ENCODE results near the gene GRK5.

The GRK5 gene

GRCh38 chr10:119441921-119442757, 234.8 kb downstream of the GRK5 start:
- no peak overlapping the region for H4K8ac ChIP-seq (ENCODE audit: low read depth, low read length)
- no peak overlapping the region for H3K9ac ChIP-seq (ENCODE audit: low read length)
- no CpG with 5 or more reads among the region's 25 CpGs for WGBS (ENCODE audit: extremely low coverage, insufficient coverage, low lambda C conversion rate)
- H2BK120ac ChIP-seq (ENCODE audit: low read depth, low read length) = no peak overlapping the region
- H2BK15ac ChIP-seq (replicated peaks; ENCODE audit: low read depth) = no peak overlapping the region
- no peak overlapping the region for H3K18ac ChIP-seq (ENCODE audit: low read length)
- no peak overlapping the region for H3K23ac ChIP-seq (ENCODE audit: low read length)
- no peak overlapping the region for H3K56ac ChIP-seq (ENCODE audit: low read length)
- H3K4me1 ChIP-seq (ENCODE audit: control insufficient read depth, low read depth, low read length) = no peaks in the 10 kb centered on the region
- H3K4me3 ChIP-seq (ENCODE audit: low read length) = no peak overlapping the region
- no peak overlapping the region for H3K4me2 ChIP-seq (ENCODE audit: low read length)
- no peak overlapping the region for H3K4ac ChIP-seq (ENCODE audit: low read depth, low read length)
- H2AK5ac ChIP-seq (ENCODE audit: low read length) = no peak overlapping the region
- DNase-seq = no peak
- no peaks in the 10 kb centered on the region for H3K36me3 ChIP-seq (ENCODE audit: control insufficient read depth, insufficient read depth, low read length)
- H3K79me2 ChIP-seq (ENCODE audit: control insufficient read depth, insufficient read depth, low read length) = no peaks in the 10 kb centered on the region
- H3K79me1 ChIP-seq (ENCODE audit: low read length) = no peaks in the 10 kb centered on the region
- H2BK5ac ChIP-seq (ENCODE audit: low read length) = no peak overlapping the region
- no peak overlapping the region for H4K5ac ChIP-seq (ENCODE audit: low read length)
- H3K27me3 ChIP-seq (ENCODE audit: insufficient read depth, low read length, poor library complexity) = no peaks in the 10 kb centered on the region
- no peak overlapping the region for H3K27ac ChIP-seq (ENCODE audit: low read depth, low read length)

GRCh38 chr10:119442758-119443060, 235.3 kb downstream of the GRK5 start:
- H4K8ac ChIP-seq (ENCODE audit: low read depth, low read length) = no peak overlapping the region
- no peak for DNase-seq
- no peak overlapping the region for H3K56ac ChIP-seq (ENCODE audit: low read length)
- no peak overlapping the region for H3K23ac ChIP-seq (ENCODE audit: low read length)
- no peak overlapping the region for H3K4me3 ChIP-seq (ENCODE audit: low read length)
- no peak overlapping the region for H3K4me2 ChIP-seq (ENCODE audit: low read length)
- no peaks in the 10 kb centered on the region for H3K79me2 ChIP-seq (ENCODE audit: control insufficient read depth, insufficient read depth, low read length)
- no peak overlapping the region for H3K18ac ChIP-seq (ENCODE audit: low read length)
- no peak overlapping the region for H2AK5ac ChIP-seq (ENCODE audit: low read length)
- H3K27ac ChIP-seq (ENCODE audit: low read depth, low read length) = no peak overlapping the region
- no CpG with 5 or more reads among the region's 4 CpGs for WGBS (ENCODE audit: extremely low coverage, insufficient coverage, low lambda C conversion rate)
- H2BK5ac ChIP-seq (ENCODE audit: low read length) = no peak overlapping the region
- H4K5ac ChIP-seq (ENCODE audit: low read length) = no peak overlapping the region
- no peak overlapping the region for H2BK120ac ChIP-seq (ENCODE audit: low read depth, low read length)
- no peaks in the 10 kb centered on the region for H3K4me1 ChIP-seq (ENCODE audit: control insufficient read depth, low read depth, low read length)
- no peak overlapping the region for H3K4ac ChIP-seq (ENCODE audit: low read depth, low read length)
- no peaks in the 10 kb centered on the region for H3K27me3 ChIP-seq (ENCODE audit: insufficient read depth, low read length, poor library complexity)
- H3K79me1 ChIP-seq (ENCODE audit: low read length) = no peaks in the 10 kb centered on the region
- no peaks in the 10 kb centered on the region for H3K36me3 ChIP-seq (ENCODE audit: control insufficient read depth, insufficient read depth, low read length)
- H3K9ac ChIP-seq (ENCODE audit: low read length) = no peak overlapping the region
- no peak overlapping the region for H2BK15ac ChIP-seq (replicated peaks; ENCODE audit: low read depth)

- Histone ChIP-seq H2AK5ac (ENCODE audit: low read length) (no peak overlapping the region), H3K4me3 (ENCODE audit: low read length) (no peak overlapping the region), H4K8ac (ENCODE audit: low read depth, low read length) (no peak overlapping the region), H2BK15ac (replicated peaks; ENCODE audit: low read depth) (no peak overlapping the region), H3K23ac (ENCODE audit: low read length) (no peak overlapping the region), H3K9ac (ENCODE audit: low read length) (no peak overlapping the region), H3K27me3 (ENCODE audit: insufficient read depth, low read length, poor library complexity) (no peaks in the 10 kb centered on the region), H3K79me2 (ENCODE audit: control insufficient read depth, insufficient read depth, low read length) (no peaks in the 10 kb centered on the region), H3K18ac (ENCODE audit: low read length) (no peak overlapping the region), H2BK120ac (ENCODE audit: low read depth, low read length) (no peak overlapping the region), H4K5ac (ENCODE audit: low read length) (no peak overlapping the region), H3K27ac (ENCODE audit: low read depth, low read length) (no peak overlapping the region), H3K79me1 (ENCODE audit: low read length) (no peaks in the 10 kb centered on the region), H2BK5ac (ENCODE audit: low read length) (no peak overlapping the region), H3K36me3 (ENCODE audit: control insufficient read depth, insufficient read depth, low read length) (no peaks in the 10 kb centered on the region), H3K4ac (ENCODE audit: low read depth, low read length) (no peak overlapping the region), H3K4me2 (ENCODE audit: low read length) (no peak overlapping the region), H3K56ac (ENCODE audit: low read length) (no peak overlapping the region), H3K4me1 (ENCODE audit: control insufficient read depth, low read depth, low read length) (no peaks in the 10 kb centered on the region)
- no peak for DNase-seq
- WGBS (ENCODE audit: extremely low coverage, insufficient coverage, low lambda C conversion rate) = no CpG with 5 or more reads among the region's 15 CpGs
Measured at GRCh38 chr10:119443441-119443840, 236.1 kb downstream of the GRK5 start.

GRCh38 chr10:119443970-119444660, 236.7 kb downstream of the GRK5 start:
- Histone ChIP-seq H3K79me1 (ENCODE audit: low read length) (no peaks in the 10 kb centered on the region), H4K8ac (ENCODE audit: low read depth, low read length) (no peak overlapping the region), H3K23ac (ENCODE audit: low read length) (no peak overlapping the region), H3K4me3 (ENCODE audit: low read length) (no peak overlapping the region), H3K4ac (ENCODE audit: low read depth, low read length) (no peak overlapping the region), H3K79me2 (ENCODE audit: control insufficient read depth, insufficient read depth, low read length) (no peaks in the 10 kb centered on the region), H3K4me2 (ENCODE audit: low read length) (no peak overlapping the region), H3K9ac (ENCODE audit: low read length) (no peak overlapping the region), H2AK5ac (ENCODE audit: low read length) (no peak overlapping the region), H3K27me3 (ENCODE audit: insufficient read depth, low read length, poor library complexity) (no peaks in the 10 kb centered on the region), H3K36me3 (ENCODE audit: control insufficient read depth, insufficient read depth, low read length) (no peaks in the 10 kb centered on the region), H3K4me1 (ENCODE audit: control insufficient read depth, low read depth, low read length) (no peaks in the 10 kb centered on the region), H2BK120ac (ENCODE audit: low read depth, low read length) (no peak overlapping the region), H3K56ac (ENCODE audit: low read length) (no peak overlapping the region), H2BK5ac (ENCODE audit: low read length) (no peak overlapping the region), H2BK15ac (replicated peaks; ENCODE audit: low read depth) (no peak overlapping the region), H4K5ac (ENCODE audit: low read length) (no peak overlapping the region), H3K18ac (ENCODE audit: low read length) (no peak overlapping the region), H3K27ac (ENCODE audit: low read depth, low read length) (no peak overlapping the region)
- no peak for DNase-seq
- no CpG with 5 or more reads among the region's 12 CpGs for WGBS (ENCODE audit: extremely low coverage, insufficient coverage, low lambda C conversion rate)

- Histone ChIP-seq H2AK5ac (ENCODE audit: low read length) (no peak overlapping the region), H3K4me3 (ENCODE audit: low read length) (no peak overlapping the region), H3K36me3 (ENCODE audit: control insufficient read depth, insufficient read depth, low read length) (no peaks in the 10 kb centered on the region), H3K27ac (ENCODE audit: low read depth, low read length) (no peak overlapping the region), H3K18ac (ENCODE audit: low read length) (no peak overlapping the region), H3K79me2 (ENCODE audit: control insufficient read depth, insufficient read depth, low read length) (no peaks in the 10 kb centered on the region), H3K4me1 (ENCODE audit: control insufficient read depth, low read depth, low read length) (no peaks in the 10 kb centered on the region), H3K4me2 (ENCODE audit: low read length) (no peak overlapping the region), H3K79me1 (ENCODE audit: low read length) (no peaks in the 10 kb centered on the region), H2BK120ac (ENCODE audit: low read depth, low read length) (no peak overlapping the region), H2BK5ac (ENCODE audit: low read length) (no peak overlapping the region), H4K5ac (ENCODE audit: low read length) (no peak overlapping the region), H3K4ac (ENCODE audit: low read depth, low read length) (no peak overlapping the region), H3K56ac (ENCODE audit: low read length) (no peak overlapping the region), H3K23ac (ENCODE audit: low read length) (no peak overlapping the region), H4K8ac (ENCODE audit: low read depth, low read length) (no peak overlapping the region), H2BK15ac (replicated peaks; ENCODE audit: low read depth) (no peak overlapping the region), H3K27me3 (ENCODE audit: insufficient read depth, low read length, poor library complexity) (no peaks in the 10 kb centered on the region), H3K9ac (ENCODE audit: low read length) (no peak overlapping the region)
- DNase-seq = no peak
- WGBS (ENCODE audit: extremely low coverage, insufficient coverage, low lambda C conversion rate) = no CpG with 5 or more reads among the region's 10 CpGs
Measured at GRCh38 chr10:119444866-119445265, 237.5 kb downstream of the GRK5 start.

Data from mesendoderm (in vitro differentiated cells).